T47D (cell line): ENCODE data around the gene GDF10.

Source experiments
- DNase-seq, 2 experiments: peaks; one replicate each; pipeline versions ENCODE4 v3.0.0 to v3.0.0-alpha.2; 2011 to 2012; ENCODE audit warnings: low read depth in 1 of 2, low spot score in 1 of 2
- JUND ChIP-seq: IDR thresholded peaks from 2 replicates; pipeline ENCODE4 v1.6.1; 2012; ENCODE audit warnings: low read depth
- in situ Hi-C: cut with HindIII; loops from 2 replicates; pipeline ENCODE4 v1.10.0; 2016; ENCODE audit warnings: low sequenced_read_pairs, low pct_unique_long_range_greater_than_20kb

GDF10 gene

DNA sequence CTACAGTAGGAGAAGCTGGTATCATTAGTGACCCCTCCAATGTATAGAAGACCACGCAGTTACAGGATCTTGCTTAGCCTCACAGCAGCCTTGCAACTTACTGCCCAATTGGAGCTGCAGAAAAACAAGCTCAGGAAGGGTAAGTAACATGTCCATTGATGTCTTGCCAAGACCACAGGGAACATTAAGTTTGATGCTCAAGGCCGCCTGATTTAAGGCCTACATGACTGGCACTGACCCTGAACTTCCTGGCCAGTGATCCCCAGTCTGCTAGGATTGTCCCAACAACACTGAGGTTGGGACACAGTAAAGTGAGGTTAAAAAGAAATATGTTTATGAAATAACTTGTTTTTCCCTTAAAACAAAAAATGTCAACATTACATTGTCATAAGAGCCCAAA is 15.4 kb downstream of the GDF10 start:
- in situ Hi-C loops: no loop called here
- TF ChIP-seq JUND: no peak
- DNase-seq: no peak

DNA sequence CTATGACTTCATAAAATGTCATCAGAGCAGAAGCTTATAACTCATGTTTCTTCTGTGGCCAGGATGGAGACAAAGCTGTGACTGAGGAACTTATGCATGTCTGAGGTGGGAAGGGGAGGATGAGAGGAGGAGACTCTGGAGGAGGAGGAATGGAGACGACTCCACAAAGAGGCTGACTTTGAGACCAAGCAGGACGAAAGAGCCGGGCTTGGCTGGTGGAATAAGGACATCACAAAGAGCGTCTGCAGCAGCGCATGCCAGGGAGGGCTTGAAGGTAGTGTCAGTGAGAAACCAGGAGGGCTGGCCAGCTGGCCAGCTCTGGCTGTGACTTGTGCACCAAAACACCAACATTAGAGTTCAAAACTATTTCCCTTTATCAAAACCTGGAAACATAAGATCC is 16.1 kb downstream of the GDF10 start:
- in situ Hi-C loops: no loop called here
- no peak for TF ChIP-seq JUND
- DNase-seq: no peak

DNA sequence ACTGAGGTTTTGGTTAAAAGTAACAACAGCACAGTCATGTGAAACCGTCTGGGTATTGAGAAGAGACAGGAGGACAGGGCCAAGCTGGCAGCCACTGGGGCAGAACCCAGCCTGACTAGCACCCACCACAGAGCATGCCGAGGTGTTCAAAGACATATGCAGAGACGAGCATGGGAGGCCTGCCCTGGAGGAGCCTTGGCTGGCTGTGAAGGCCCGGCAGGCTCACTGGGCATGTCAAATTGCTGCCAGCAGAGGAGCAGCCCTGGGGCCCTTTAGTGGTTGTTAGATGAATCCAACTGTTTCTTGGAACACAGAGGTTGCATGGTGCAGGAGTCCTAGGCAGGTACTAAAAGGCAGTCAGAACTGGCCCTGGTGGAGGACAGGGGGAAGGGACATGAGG is 17.3 kb downstream of the GDF10 start:
- no peak for TF ChIP-seq JUND
- no peak for DNase-seq
- in situ Hi-C loops: no loop called here

DNA sequence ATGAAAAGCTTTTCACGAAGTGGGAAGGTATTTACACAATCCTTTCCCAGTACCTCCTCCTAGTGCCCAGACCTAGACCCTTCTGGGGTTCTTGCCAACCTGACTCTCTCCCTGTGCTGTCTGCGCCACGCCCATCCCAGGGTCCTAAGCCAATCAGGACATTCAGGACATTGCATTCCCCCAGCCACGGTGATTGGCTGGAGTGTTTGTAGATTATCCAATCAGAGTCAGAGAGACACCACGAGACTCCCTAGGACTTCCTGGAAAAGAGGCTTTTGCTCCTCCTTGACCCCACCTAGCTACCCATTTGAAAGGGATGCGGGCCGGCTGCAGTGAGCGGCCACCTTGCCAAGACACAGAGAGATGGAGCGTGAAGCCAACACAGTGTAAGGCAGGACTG is 18.7 kb downstream of the GDF10 start:
- TF ChIP-seq JUND: no peak
- in situ Hi-C loops: no loop called here
- peak in 1 of 2 experiments; percentile 48 for DNase-seq

DNA sequence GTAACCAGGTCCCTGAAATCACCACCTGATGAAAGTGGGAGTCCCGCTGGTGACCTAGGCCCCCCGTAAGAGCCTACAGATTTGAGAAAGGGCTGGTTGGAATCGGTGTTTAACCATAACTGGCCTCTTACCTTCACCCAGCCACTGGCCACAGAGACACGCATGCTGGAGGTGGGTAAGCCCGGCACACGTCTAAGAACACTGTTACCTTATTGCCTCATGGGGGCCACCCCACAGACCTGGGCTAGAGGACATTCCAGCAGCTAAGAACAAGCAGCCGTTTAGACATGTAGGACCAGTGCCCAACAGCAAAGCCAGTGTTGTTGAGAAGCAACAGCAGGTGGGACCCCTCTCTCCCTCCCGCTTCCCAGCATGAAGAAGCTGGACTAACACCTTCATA is 19.8 kb downstream of the GDF10 start:
- no peak for TF ChIP-seq JUND
- DNase-seq: no peak
- in situ Hi-C loops: no loop called here

DNA sequence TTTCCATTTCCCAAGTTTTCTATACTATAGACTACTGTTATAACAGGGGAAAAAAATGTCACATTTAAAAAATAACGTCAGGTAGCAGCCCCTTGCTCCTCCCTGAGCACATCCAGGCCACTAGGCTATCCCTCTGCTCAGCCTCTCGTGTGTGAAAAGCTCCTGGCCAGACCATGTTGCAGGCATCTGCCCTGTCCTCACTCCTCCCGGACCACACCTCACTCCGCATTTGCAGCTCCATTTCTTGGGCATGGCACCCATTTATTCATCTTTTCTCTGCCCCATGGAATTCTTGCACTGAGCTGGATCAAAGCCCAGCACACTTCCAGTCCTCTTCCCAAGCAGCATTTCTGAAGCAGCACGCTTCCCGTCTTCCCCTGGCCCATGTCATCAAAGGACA is 20.8 kb downstream of the GDF10 start:
- no peak for DNase-seq
- in situ Hi-C loops: no loop called here
- no peak for TF ChIP-seq JUND

DNA sequence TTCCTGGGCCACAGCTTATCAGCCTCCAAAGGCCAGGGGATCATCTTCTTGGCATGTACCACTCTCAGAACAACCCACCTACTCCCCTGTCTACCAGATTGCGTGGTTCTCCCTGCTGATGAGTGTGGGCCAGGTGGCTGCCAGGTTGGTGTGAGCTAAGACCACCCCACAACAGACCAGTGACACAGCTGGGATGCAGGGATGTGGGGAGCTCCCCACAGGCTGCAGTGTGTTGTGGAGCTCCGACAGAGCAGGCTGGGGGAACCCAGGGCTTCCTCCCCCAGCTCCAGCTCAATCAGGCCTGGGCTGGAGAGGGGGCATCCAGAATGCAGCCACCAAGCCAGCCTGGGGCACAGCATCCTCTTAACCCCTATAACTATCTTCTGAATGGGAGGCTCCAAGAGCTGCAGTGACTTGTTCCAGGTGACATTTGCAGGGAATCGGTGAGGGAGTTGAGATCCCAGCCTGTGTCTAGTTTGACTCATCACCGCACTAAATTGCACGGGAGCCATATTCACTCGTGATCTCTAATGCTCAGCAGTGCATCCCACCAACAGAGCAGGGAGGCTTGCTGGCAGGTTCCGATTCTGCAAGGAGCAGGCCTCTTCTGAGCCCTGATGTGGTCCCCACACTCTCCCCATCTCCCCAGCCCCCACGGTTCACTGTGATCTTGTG is 21.7 kb downstream of the GDF10 start:
- no peak for DNase-seq
- in situ Hi-C loops: no loop called here
- TF ChIP-seq JUND: no peak

DNA sequence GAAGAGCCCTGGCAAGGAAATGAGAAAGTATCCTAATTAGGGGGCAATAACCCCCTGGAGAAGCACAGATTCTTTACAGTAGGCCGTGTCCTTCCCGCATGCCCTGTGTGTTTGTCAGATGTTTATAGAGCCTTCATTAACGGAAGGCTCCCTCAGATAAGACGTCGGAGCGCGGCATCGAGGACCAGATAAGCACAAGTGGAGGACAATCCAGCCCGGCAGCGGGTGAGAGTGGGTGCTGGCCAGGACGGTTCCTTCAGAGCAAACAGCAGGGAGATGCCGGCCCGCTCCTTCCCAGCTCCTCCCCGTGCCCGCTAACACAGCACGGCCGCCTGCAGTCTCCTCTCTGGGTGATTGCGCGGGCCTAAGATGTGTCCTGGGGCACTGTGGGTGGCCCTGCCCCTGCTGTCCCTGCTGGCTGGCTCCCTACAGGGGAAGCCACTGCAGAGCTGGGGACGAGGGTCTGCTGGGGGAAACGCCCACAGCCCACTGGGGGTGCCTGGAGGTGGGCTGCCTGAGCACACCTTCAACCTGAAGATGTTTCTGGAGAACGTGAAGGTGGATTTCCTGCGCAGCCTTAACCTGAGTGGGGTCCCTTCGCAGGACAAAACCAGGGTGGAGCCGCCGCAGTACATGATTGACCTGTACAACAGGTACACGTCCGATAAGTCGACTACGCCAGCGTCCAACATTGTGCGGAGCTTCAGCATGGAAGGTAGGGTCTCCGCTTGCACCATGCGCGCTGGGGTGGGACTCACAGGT is 22.5 kb downstream of the GDF10 start, which contains the start of gene GDF2:
GDF2 (plus strand) TSS at position 155 of the 762 bp plus-strand sequence; CDS start at position 370, 215 bp downstream.
- no peak for DNase-seq
- TF ChIP-seq JUND: no peak
- in situ Hi-C loops: no loop called here

DNA sequence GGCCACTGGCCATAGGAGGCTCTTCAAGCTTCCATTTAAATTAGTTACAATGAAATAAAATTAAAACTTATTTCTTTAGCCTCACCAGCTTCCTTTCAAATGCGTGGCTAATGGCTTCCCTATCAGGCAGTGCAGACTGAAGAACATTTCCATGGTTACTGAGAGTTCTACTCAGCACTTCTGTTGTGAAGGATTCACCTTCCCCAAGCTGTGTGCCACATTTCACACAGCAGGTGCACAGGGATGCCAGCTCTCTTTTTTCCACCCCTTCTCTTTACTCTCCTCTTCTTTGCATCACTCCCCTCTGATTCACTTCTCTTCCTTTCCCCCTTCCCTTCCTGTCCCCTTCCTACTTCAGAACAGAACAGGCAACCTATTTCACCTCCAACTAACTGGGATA is 23.1 kb downstream of the GDF10 start:
- no peak for DNase-seq
- TF ChIP-seq JUND: no peak
- in situ Hi-C loops: no loop called here

DNA sequence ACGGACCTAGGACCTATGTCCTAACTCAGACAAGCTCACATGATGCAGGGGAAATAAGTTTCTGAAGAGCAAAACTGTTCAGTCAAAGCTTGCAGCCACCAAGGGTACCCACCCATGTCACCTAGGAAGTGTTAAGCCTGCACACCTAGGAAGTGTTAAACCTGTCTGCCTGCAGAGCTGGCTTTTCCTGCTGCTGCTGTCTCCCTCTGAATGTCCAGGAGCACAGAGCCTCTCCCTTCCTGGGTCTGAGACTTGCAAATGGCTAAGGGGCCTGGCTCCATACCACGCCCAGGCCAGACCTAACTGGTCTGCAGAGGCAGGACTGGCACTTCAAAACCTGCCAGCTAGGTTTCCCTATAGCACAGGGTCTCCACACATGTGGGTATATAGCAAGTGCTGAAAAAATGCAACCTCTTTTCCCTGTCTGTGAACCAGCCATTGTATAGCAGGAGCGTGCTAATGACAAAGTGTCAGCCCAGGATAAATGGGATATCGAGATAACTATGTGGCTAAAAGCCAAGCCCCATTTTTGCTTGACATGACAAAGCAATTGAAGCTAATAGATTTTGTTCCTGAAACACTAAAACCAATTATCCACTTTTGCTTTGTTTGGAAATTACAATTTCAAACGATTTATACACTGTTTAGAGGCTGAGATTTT is 23.8 kb downstream of the GDF10 start:
- peak; percentile 47 for DNase-seq
- in situ Hi-C loops: no loop called here
- TF ChIP-seq JUND: no peak

DNA sequence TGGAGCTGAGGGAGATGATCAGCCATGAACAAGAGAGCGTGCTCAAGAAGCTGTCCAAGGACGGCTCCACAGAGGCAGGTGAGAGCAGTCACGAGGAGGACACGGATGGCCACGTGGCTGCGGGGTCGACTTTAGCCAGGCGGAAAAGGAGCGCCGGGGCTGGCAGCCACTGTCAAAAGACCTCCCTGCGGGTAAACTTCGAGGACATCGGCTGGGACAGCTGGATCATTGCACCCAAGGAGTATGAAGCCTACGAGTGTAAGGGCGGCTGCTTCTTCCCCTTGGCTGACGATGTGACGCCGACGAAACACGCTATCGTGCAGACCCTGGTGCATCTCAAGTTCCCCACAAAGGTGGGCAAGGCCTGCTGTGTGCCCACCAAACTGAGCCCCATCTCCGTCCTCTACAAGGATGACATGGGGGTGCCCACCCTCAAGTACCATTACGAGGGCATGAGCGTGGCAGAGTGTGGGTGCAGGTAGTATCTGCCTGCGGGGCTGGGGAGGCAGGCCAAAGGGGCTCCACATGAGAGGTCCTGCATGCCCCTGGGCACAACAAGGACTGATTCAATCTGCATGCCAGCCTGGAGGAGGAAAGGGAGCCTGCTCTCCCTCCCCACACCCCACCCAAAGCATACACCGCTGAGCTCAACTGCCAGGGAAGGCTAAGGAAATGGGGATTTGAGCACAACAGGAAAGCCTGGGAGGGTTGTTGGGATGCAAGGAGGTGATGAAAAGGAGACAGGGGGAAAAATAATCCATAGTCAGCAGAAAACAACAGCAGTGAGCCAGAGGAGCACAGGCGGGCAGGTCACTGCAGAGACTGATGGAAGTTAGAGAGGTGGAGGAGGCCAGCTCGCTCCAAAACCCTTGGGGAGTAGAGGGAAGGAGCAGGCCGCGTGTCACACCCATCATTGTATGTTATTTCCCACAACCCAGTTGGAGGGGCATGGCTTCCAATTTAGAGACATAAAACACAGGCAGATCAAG is 25.6 kb downstream of the GDF10 start:
- no peak for DNase-seq
- in situ Hi-C loops: no loop called here
- no peak for TF ChIP-seq JUND

DNA sequence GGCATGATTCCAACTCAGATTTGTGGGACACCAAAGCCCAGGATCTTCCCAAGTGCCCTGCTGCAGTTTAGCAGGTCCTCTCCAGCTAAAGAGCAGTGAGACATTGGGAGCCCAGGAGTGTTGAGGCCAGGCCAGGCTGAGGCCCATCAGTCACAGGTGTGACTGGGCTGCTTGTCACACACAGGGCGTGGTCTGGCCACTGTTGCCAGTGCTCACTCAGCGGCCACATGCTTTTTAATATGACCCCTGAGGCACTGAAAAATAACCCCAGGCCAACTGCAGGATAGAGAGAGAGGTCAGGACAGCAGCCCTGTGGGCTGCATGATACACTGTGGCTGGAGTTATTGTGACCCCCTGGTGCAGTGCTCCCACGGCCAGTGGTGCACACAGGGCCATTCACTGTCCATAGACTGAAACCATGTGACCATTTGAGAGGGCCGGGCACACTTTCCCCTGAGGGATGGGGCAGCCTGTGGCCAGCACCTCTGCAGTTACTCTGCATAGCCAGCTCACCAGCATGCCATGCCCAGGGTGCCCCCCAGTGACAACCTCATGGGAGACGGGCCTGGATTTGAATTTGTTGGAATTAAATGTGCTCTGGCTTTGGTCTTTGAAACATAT is 26.4 kb downstream of the GDF10 start:
- no peak for TF ChIP-seq JUND
- in situ Hi-C loops: no loop called here
- no peak for DNase-seq
